GM18870 (cell line): ENCODE measurements around the gene ABCG5.

Experiments used
- ATAC-seq: cut with Tn5 transposase; IDR thresholded peaks from one replicate; pipeline ENCODE4 v1.9.1; 2021; ENCODE audit warnings: moderate library complexity; ENCODE audit not compliant: unreplicated experiment

ABCG5 gene

GRCh38 chr2:43838560-43839267, at the start of gene ABCG5, which contains the start of gene ABCG8:
Gene ABCG5, minus strand, starts transcription at chr2:43838839. Its CDS starts 160 bp downstream, at chr2:43838679.
Gene ABCG8, plus strand, starts transcription at chr2:43838971. Its CDS starts 83 bp downstream, at chr2:43839054.
- ATAC-seq, result no peak

- no peak for ATAC-seq
These were observed 48.5 kb upstream of the ABCG5 start for GRCh38 chr2:43887176-43887575.

- no peak for ATAC-seq
These were observed 46.5 kb upstream of the ABCG5 start for GRCh38 chr2:43885132-43885632.

- ATAC-seq, result no peak
These were observed 46.0 kb upstream of the ABCG5 start for GRCh38 chr2:43884689-43885088.

- no peak for ATAC-seq
These were observed 43.7 kb upstream of the ABCG5 start for GRCh38 chr2:43882312-43882711.

- no peak for ATAC-seq
These were observed 42.3 kb upstream of the ABCG5 start for GRCh38 chr2:43880952-43881351.

- no peak for ATAC-seq
These were observed 41.8 kb upstream of the ABCG5 start for GRCh38 chr2:43880471-43880870.

- ATAC-seq, result no peak
These were observed 40.6 kb upstream of the ABCG5 start for GRCh38 chr2:43879261-43879660.

GRCh38 chr2:43877782-43878464, 39.3 kb upstream of the ABCG5 start:
- no peak for ATAC-seq

GRCh38 chr2:43874776-43875451, 36.3 kb upstream of the ABCG5 start:
- no peak for ATAC-seq

- no peak for ATAC-seq
These were observed 33.5 kb upstream of the ABCG5 start for GRCh38 chr2:43872151-43872550.

- no peak for ATAC-seq
These were observed 16.7 kb upstream of the ABCG5 start for GRCh38 chr2:43855292-43855691.

GRCh38 chr2:43854671-43855070, 16.0 kb upstream of the ABCG5 start:
- ATAC-seq, result no peak

GRCh38 chr2:43853141-43854081, 14.8 kb upstream of the ABCG5 start:
- no peak for ATAC-seq

GRCh38 chr2:43852196-43852730, 13.6 kb upstream of the ABCG5 start:
- ATAC-seq, result no peak

- no peak for ATAC-seq
These were observed 12.7 kb upstream of the ABCG5 start for GRCh38 chr2:43851011-43851980.

- ATAC-seq, result no peak
These were observed 9.6 kb upstream of the ABCG5 start for GRCh38 chr2:43848214-43848613.

GRCh38 chr2:43846140-43846793, 7.6 kb upstream of the ABCG5 start:
- ATAC-seq, result no peak

- ATAC-seq, result no peak
These were observed 6.5 kb upstream of the ABCG5 start for GRCh38 chr2:43845181-43845580.
